ENCODE results near the gene TNFAIP1. TPM values are rescaled to one million over a fixed set of nuclear protein-coding genes. Genes with fewer than 3 reads are reported as not detected.

TNFAIP1 gene
- total RNA-seq, 6 experiments from 2014 or later = 73.8 to 89.7 (median 85.2) TPM

- no peak for DNase-seq
- Mint-ChIP-seq H3K4me1 (ENCODE audit: low read depth) (no peaks in the 10 kb centered on the region; the same call in 1 of the 2 replicates), H3K27ac (no peak overlapping the region), H3K9me3 (no peaks in the 10 kb centered on the region), H3K4me3 (no peak overlapping the region), H3K27me3 (ENCODE audit: insufficient read depth) (peaks cover 5% of the 10 kb centered on the region), H3K36me3 (ENCODE audit: low read depth) (no peaks in the 10 kb centered on the region)
- no peak for TF ChIP-seq CTCF (IDR thresholded peaks at IDR 0.05)
Observed at GRCh38 chr17:28293994-28294393, 41.6 kb upstream of the TNFAIP1 start.

DNA sequence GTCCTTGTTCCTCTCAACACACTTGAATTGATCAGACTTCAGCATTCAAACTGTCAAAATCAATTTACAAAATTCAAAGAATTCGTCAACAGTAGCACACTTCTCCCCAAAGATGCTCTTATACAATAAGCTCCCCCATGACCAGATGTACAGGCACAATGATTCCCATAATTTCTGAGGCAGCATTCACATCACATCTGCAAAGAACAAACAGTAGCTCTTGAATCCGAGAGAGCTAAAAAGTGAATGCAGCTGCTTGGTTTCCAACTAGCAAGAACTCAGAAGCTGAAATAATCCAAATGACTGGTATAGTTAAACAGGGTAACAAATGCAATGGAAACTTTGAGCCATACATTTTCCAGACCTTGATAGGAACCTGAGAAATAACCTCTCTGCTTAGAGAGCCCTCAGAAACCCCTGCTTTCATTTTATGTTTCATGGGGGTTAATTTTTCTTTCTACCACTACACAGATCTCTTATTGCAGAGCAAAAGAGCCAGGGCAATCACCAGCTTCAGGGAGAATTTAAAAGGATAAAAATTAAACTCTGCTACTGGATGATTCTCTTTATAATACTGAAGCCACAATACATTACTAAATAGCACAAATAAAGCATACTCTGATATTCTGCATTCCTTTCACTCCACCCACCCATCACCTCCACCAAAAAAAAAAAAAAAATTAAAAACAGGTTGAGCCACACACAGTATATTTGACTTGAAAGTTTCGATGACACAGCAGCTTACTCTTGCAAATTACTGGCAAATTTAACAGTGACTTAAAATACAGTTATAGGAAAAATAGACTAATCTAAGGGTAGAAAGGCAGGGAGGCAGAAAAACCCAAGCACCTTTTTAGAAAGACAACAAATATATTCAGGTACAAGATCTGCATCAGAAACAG, 39.6 kb upstream of the TNFAIP1 start:
- Mint-ChIP-seq H3K27me3 (ENCODE audit: insufficient read depth) (peaks cover 3% of the 10 kb centered on the region; the same call in 1 of the 2 replicates), H3K27ac (no peak overlapping the region), H3K36me3 (ENCODE audit: low read depth) (no peaks in the 10 kb centered on the region), H3K9me3 (no peaks in the 10 kb centered on the region), H3K4me1 (ENCODE audit: low read depth) (no peaks in the 10 kb centered on the region; the same call in 1 of the 2 replicates), H3K4me3 (no peak overlapping the region)
- TF ChIP-seq CTCF (IDR thresholded peaks at IDR 0.05) = no peak
- no peak for DNase-seq

GRCh38 chr17:28298449-28298848, 37.1 kb upstream of the TNFAIP1 start:
- Mint-ChIP-seq H3K27ac (no peak overlapping the region), H3K9me3 (no peaks in the 10 kb centered on the region), H3K36me3 (ENCODE audit: low read depth) (no peaks in the 10 kb centered on the region), H3K27me3 (ENCODE audit: insufficient read depth) (no peaks in the 10 kb centered on the region; the same call in 1 of the 2 replicates), H3K4me3 (no peak overlapping the region), H3K4me1 (ENCODE audit: low read depth) (peaks cover 1% of the 10 kb centered on the region)
- no peak for TF ChIP-seq CTCF (IDR thresholded peaks at IDR 0.05)
- DNase-seq = no peak

DNA sequence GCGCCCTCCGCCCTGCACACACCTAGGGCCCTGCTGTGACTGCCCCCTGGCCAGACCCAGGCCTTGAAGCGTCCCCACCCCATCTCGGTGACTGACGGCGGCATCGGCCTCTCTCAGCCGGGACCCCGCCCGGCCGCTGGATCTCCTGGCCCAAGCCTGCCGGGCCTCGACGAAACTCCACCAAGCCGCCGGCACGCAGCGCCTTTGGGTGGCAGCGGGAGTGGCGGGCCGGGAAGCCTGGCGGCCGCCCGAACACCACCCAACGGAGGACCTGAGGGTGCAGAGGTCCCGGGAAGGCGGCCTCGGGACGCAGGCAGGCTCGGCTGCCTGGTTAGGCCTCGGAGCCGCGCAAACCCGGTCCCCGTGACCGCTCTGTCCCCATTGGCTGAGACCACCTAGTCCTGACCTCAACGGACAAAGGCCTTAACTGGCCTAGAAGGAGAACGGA, 28.6 kb upstream of the TNFAIP1 start:
- Mint-ChIP-seq H3K27me3 (ENCODE audit: insufficient read depth) (peaks cover 1% of the 10 kb centered on the region; the same call in 1 of the 2 replicates), H3K27ac (no peak overlapping the region), H3K4me3 (no peak overlapping the region), H3K36me3 (ENCODE audit: low read depth) (no peaks in the 10 kb centered on the region), H3K4me1 (ENCODE audit: low read depth) (peaks cover 13% of the 10 kb centered on the region), H3K9me3 (no peaks in the 10 kb centered on the region)
- no peak for TF ChIP-seq CTCF (IDR thresholded peaks at IDR 0.05)
- no peak for DNase-seq

DNA sequence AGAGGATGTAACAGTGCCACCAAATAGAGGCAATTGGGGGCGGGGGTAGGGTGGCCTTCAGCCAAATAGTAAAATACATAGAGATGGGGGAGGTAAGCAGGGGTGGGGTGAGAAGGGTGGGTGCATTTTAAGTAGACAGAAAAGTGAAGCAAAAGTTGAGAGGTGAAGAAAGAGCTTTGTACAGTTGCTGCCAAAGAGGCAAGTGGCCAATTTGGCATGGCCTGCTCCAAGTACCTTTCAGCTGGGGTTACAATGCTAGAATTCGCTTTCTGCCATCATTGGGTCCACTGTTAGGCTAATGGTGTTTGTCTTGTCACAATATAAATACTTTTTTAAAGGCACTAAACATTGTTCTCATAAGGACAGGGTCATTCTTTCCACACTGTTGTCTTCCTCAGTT, 21.7 kb upstream of the TNFAIP1 start:
- DNase-seq = no peak
- H3K4me1 Mint-ChIP-seq (ENCODE audit: low read depth) = peaks cover 18% of the 10 kb centered on the region
- H3K27ac Mint-ChIP-seq = no peak overlapping the region
- H3K36me3 Mint-ChIP-seq (ENCODE audit: low read depth) = no peaks in the 10 kb centered on the region
- peaks cover 4% of the 10 kb centered on the region for H3K27me3 Mint-ChIP-seq (ENCODE audit: insufficient read depth)
- H3K4me3 Mint-ChIP-seq = no peak overlapping the region
- no peaks in the 10 kb centered on the region for H3K9me3 Mint-ChIP-seq
- TF ChIP-seq CTCF (IDR thresholded peaks at IDR 0.05) = no peak
